HG03066 (cell line): ENCODE results near the gene NEURL1.

Experiments
- ATAC-seq: cut with Tn5 transposase; IDR thresholded peaks from one replicate; pipeline ENCODE4 v1.9.1; 2021; ENCODE audit warnings: low read depth; ENCODE audit not compliant: unreplicated experiment

NEURL1 gene

GRCh38 chr10:103543617-103544525, 50.4 kb downstream of the NEURL1 start:
- ATAC-seq: no peak

- no peak for ATAC-seq
These were observed 51.3 kb downstream of the NEURL1 start for GRCh38 chr10:103544657-103545310.

- ATAC-seq: no peak
These were observed 51.9 kb downstream of the NEURL1 start for GRCh38 chr10:103545366-103545765.

- ATAC-seq: no peak
These were observed 52.3 kb downstream of the NEURL1 start for GRCh38 chr10:103545771-103546281.

GRCh38 chr10:103546401-103546800, 52.9 kb downstream of the NEURL1 start:
- ATAC-seq: no peak

GRCh38 chr10:103547391-103547946, 54.0 kb downstream of the NEURL1 start:
- ATAC-seq: no peak

GRCh38 chr10:103548006-103548405, 54.5 kb downstream of the NEURL1 start:
- ATAC-seq: no peak

GRCh38 chr10:103548581-103549348, 55.3 kb downstream of the NEURL1 start:
- no peak for ATAC-seq

- ATAC-seq: no peak
These were observed 55.8 kb downstream of the NEURL1 start for GRCh38 chr10:103549349-103549685.

- ATAC-seq: no peak
These were observed 56.7 kb downstream of the NEURL1 start for GRCh38 chr10:103550229-103550628.

GRCh38 chr10:103551619-103552602, 58.4 kb downstream of the NEURL1 start:
- no peak for ATAC-seq

GRCh38 chr10:103552856-103553742, 59.6 kb downstream of the NEURL1 start:
- no peak for ATAC-seq

- ATAC-seq: no peak
These were observed 60.4 kb downstream of the NEURL1 start for GRCh38 chr10:103553743-103554487.

- ATAC-seq: no peak
These were observed 61.2 kb downstream of the NEURL1 start for GRCh38 chr10:103554488-103555324.

- ATAC-seq: no peak
These were observed 61.8 kb downstream of the NEURL1 start for GRCh38 chr10:103555325-103555649.

- no peak for ATAC-seq
These were observed 62.2 kb downstream of the NEURL1 start for GRCh38 chr10:103555712-103556111.

- ATAC-seq: no peak
These were observed 63.0 kb downstream of the NEURL1 start for GRCh38 chr10:103556383-103557007.
